Esophagus muscularis mucosa (tissue), 4 donors: ENCODE data around the gene NTM. TPM values are rescaled to one million over a fixed set of nuclear protein-coding genes. Genes with fewer than 3 reads are reported as not detected.

Experiments
- DNase-seq: peaks from one replicate; pipeline ENCODE4 v3.0.0-alpha.2; 2017; ENCODE audit errors: extremely low spot score
- H3K27ac ChIP-seq, 4 donors: fragments of 200-600 bp; sonication (generic); replicated peaks in 1 of 4; 1 replicate in 3 of 4; 2 replicates in 1 of 4; pipeline ENCODE4 v1.5.1; 2016 to 2019; ENCODE audit warnings: mild to moderate bottlenecking in 1 of 4
- H3K27me3 ChIP-seq, 4 donors: fragments of 200-600 bp; sonication (generic); one replicate each; pipeline versions ENCODE4 v1.5.1 to v1.6.0; 2016 to 2019
- H3K36me3 ChIP-seq, 4 donors: fragments of 200-600 bp; sonication (generic); one replicate each; pipeline ENCODE4 v1.5.1; 2016 to 2019
- H3K4me1 ChIP-seq, 4 donors: fragments of 200-600 bp; sonication (generic); one replicate each; pipeline ENCODE4 v1.5.1; 2016 to 2019
- H3K4me3 ChIP-seq, 4 donors: fragments of 200-600 bp; sonication (generic); 1 replicate in 2 of 4; 2 replicates in 2 of 4; pipeline ENCODE4 v1.5.1; 2016 to 2019; ENCODE audit warnings: mild to moderate bottlenecking in 4 of 4, moderate library complexity in 1 of 4
- H3K9me3 ChIP-seq, 4 donors: fragments of 200-600 bp; sonication (generic); 1 replicate in 3 of 4; 2 replicates in 1 of 4; pipeline ENCODE4 v1.5.1; 2016 to 2019
- CTCF ChIP-seq, 3 experiments: fragments of 200-600 bp in 2 of 3; fragments of 450-650 bp in 1 of 3; sonication (generic) in 2 of 3; IDR thresholded peaks; one replicate each; pipeline ENCODE4 v1.5.1; 2017 to 2019; ENCODE audit warnings: antibody characterized with exemption in 3 of 3, mild to moderate bottlenecking in 2 of 3, moderate library complexity in 1 of 3
- EP300 ChIP-seq: sonication (generic); formaldehyde crosslinking; IDR thresholded peaks from one replicate; pipeline ENCODE4 v1.6.1; 2017; ENCODE audit warnings: antibody characterized with exemption
- POLR2A ChIP-seq: fragments of 450-650 bp; IDR thresholded peaks from one replicate; pipeline ENCODE4 v1.6.1; 2017; ENCODE audit warnings: antibody characterized with exemption, moderate library complexity, mild to moderate bottlenecking, low read depth
- POLR2AphosphoS5 ChIP-seq, 2 donors: sonication (generic); formaldehyde crosslinking; IDR thresholded peaks; one replicate each; pipeline ENCODE4 v1.6.1; 2017; ENCODE audit warnings: antibody characterized with exemption in 2 of 2
- WGBS: methylation state at CpG from one replicate; pipeline ENCODE4 v1.1.5; 2018; 5-methylcytosine and 5-hydroxymethylcytosine counted together
- intact Hi-C: fragments of 100-400 bp; cut with DNase I; formaldehyde crosslinking; loops from one replicate; pipeline ENCODE4 v1.15.1; 2023
- total RNA-seq, 4 donors: library from RNA; depleted of rRNA; stranded (reverse); fragments of >200 nt; gene quantifications; one replicate each; pipeline versions ENCODE4 v1.1.0 to v1.2.1, GENCODE V29; 2016

Gene NTM
- total RNA-seq, 4 donors from 2014 or later = 5.6 to 25.3 (median 8.3) TPM

- intact Hi-C loops = loop anchor here (5.0 kb wide), 1 partner anchor 261 kb away; no protein-coding TSS in a partner anchor
- Histone ChIP-seq H3K4me1 (peaks cover 18 to 24% (median 21%) of the 10 kb centered on the region in 4 donors), H3K9me3 (no peaks in the 10 kb centered on the region), H3K4me3 (no peak overlapping the region), H3K36me3 (no peaks in the 10 kb centered on the region), H3K27ac (peak overlapping the region in 1 of 4 donors; percentile 35), H3K27me3 (no peaks in the 10 kb centered on the region)
- WGBS = 86% methylated on average over 2 of the region's 2 CpGs
- DNase-seq = no peak
- no peak for TF ChIP-seq EP300
- no peak for TF ChIP-seq CTCF (IDR thresholded peaks at IDR 0.05)
- TF ChIP-seq POLR2AphosphoS5 (IDR thresholded peaks at IDR 0.05) = no peak
- no peak for TF ChIP-seq POLR2A
Measured at GRCh38 chr11:132127900-132128288, 757.5 kb downstream of the NTM start.

GRCh38 chr11:132131047-132131446, 760.6 kb downstream of the NTM start:
- Histone ChIP-seq H3K9me3 (no peaks in the 10 kb centered on the region), H3K4me3 (no peak overlapping the region), H3K27ac (no peak overlapping the region), H3K27me3 (no peaks in the 10 kb centered on the region), H3K4me1 (peaks cover 15 to 20% (median 17%) of the 10 kb centered on the region in 4 donors), H3K36me3 (no peaks in the 10 kb centered on the region)
- no peak for DNase-seq
- intact Hi-C loops = no loop called here
- TF ChIP-seq CTCF (IDR thresholded peaks at IDR 0.05) = no peak
- no peak for TF ChIP-seq POLR2A
- TF ChIP-seq POLR2AphosphoS5 (IDR thresholded peaks at IDR 0.05) = no peak
- TF ChIP-seq EP300 = no peak
- 77% methylated on average over 4 of the region's 4 CpGs for WGBS

GRCh38 chr11:132131961-132132360, 761.5 kb downstream of the NTM start:
- Histone ChIP-seq H3K4me3 (no peak overlapping the region), H3K27me3 (no peaks in the 10 kb centered on the region), H3K9me3 (no peaks in the 10 kb centered on the region), H3K4me1 (peaks cover 7 to 10% (median 9%) of the 10 kb centered on the region in 4 donors), H3K27ac (no peak overlapping the region), H3K36me3 (no peaks in the 10 kb centered on the region)
- TF ChIP-seq POLR2A (no peak), CTCF (IDR thresholded peaks at IDR 0.05) (no peak), POLR2AphosphoS5 (IDR thresholded peaks at IDR 0.05) (no peak), EP300 (no peak)
- 70% methylated on average over 9 of the region's 9 CpGs for WGBS
- intact Hi-C loops = no loop called here
- DNase-seq = no peak

GRCh38 chr11:132134322-132134721, 763.9 kb downstream of the NTM start:
- no peak for DNase-seq
- H3K9me3 ChIP-seq = no peaks in the 10 kb centered on the region
- 84% methylated on average over 5 of the region's 5 CpGs for WGBS

More at GRCh38 chr11:132134322-132134721, 763.9 kb downstream of the NTM start:
- Histone ChIP-seq H3K4me1 (peaks cover 0 to 3% (median 0%) of the 10 kb centered on the region in 4 donors), H3K4me3 (no peak overlapping the region), H3K36me3 (no peaks in the 10 kb centered on the region), H3K27ac (no peak overlapping the region), H3K27me3 (no peaks in the 10 kb centered on the region)
- intact Hi-C loops = no loop called here
- TF ChIP-seq POLR2A = no peak
- no peak for TF ChIP-seq POLR2AphosphoS5 (IDR thresholded peaks at IDR 0.05)
- no peak for TF ChIP-seq CTCF (IDR thresholded peaks at IDR 0.05)
- TF ChIP-seq EP300 = no peak
